Liver (tissue), 3 donors: ENCODE results near the gene UBXN7.
"Not testable (repeated sequence)": the region's sequence is repeated elsewhere in the genome, so short reads cannot be mapped to it uniquely, and the experiment has no call there.

Source experiments
- HNF4G ChIP-seq: IDR thresholded peaks from 2 replicates; pipeline ENCODE4 v1.6.1; 2016; ENCODE audit warnings: antibody characterized with exemption
- RAD21 ChIP-seq, 2 donors: IDR thresholded peaks; 2 replicates each; pipeline ENCODE4 v1.6.1; 2016; ENCODE audit warnings: antibody characterized with exemption in 2 of 2, mild to moderate bottlenecking in 2 of 2
- TAF1 ChIP-seq: conservative IDR thresholded peaks from 2 replicates; pipeline ENCODE4 v1.6.1; 2016; ENCODE audit warnings: antibody characterized with exemption, mild to moderate bottlenecking
- TF ChIP-seq, protein P1 (sequence below): fragments of 150-350 bp; IDR thresholded peaks from 2 replicates; pipeline ENCODE4 v1.5.1; 2017; ENCODE audit warnings: improper control_type of control experiment, low read depth, low read length; ENCODE audit not compliant: missing input control
- TF ChIP-seq, protein P2 (sequence below): IDR thresholded peaks from 2 replicates; pipeline ENCODE4 v1.6.1; 2016; ENCODE audit warnings: antibody characterized with exemption
- donor health status: healthy.
- donor health status: healthy.

GRCh38 chr3:196386034-196386433 lies 46.2 kb downstream of the UBXN7 start:
- TF ChIP-seq, protein P1, sequence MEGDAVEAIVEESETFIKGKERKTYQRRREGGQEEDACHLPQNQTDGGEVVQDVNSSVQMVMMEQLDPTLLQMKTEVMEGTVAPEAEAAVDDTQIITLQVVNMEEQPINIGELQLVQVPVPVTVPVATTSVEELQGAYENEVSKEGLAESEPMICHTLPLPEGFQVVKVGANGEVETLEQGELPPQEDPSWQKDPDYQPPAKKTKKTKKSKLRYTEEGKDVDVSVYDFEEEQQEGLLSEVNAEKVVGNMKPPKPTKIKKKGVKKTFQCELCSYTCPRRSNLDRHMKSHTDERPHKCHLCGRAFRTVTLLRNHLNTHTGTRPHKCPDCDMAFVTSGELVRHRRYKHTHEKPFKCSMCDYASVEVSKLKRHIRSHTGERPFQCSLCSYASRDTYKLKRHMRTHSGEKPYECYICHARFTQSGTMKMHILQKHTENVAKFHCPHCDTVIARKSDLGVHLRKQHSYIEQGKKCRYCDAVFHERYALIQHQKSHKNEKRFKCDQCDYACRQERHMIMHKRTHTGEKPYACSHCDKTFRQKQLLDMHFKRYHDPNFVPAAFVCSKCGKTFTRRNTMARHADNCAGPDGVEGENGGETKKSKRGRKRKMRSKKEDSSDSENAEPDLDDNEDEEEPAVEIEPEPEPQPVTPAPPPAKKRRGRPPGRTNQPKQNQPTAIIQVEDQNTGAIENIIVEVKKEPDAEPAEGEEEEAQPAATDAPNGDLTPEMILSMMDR = not testable (repeated sequence)
- TF ChIP-seq RAD21 (IDR thresholded peaks at IDR 0.05); TAF1; HNF4G: not testable (repeated sequence)
- TF ChIP-seq, protein P2, sequence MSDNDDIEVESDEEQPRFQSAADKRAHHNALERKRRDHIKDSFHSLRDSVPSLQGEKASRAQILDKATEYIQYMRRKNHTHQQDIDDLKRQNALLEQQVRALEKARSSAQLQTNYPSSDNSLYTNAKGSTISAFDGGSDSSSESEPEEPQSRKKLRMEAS = not testable (repeated sequence)
